ENCODE measurements around the gene CENPN. TPM values are rescaled to one million over a fixed set of nuclear protein-coding genes. Genes with fewer than 3 reads are reported as not detected.

Gene CENPN
- total RNA-seq, 2 experiments from 2014 or later, result 39.4 to 47.0 TPM

DNA sequence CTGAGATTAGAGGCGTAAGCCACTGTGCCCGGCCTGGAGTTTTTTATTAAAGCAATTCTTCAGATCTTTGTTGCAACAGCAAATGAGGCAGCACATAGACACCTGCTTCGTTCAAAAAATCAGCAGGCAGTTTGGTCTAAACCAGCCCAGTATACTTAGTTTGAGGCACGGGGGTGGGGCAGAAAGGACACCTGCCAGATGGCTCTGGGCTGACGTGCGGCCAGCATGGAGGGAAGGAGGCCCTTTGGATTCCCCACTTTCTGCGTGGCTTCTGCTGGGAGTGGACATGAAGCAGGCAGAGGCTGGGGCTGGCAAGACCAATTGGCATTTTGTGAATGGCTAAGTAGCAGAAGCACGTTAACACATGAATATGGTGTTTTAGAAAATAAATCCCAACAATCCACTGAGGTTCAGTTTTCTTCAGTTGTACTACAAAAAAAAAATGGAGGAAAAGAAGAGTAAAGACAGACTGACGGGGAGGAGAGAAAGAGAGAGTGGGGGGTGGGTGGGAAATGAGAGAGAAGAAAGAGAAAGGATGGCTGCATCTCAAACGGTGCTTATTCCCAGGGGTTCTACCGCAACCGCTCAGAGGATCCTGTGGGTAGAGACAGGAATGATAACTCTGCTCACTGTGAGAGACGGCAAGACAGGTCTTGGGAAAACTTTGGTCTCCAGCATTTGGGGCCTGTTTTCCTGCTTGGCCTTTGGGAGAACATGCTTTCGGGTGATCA, 53.7 kb downstream of the CENPN start:
- Mint-ChIP-seq H3K27ac (no peak overlapping the region), H3K4me1 (peaks cover 6% of the 10 kb centered on the region), H3K9me3 (no peaks in the 10 kb centered on the region), H3K27me3 (no peaks in the 10 kb centered on the region), H3K36me3 (no peaks in the 10 kb centered on the region), H3K4me3 (no peak overlapping the region)
- DNase-seq, result no peak
- POLR2A ChIA-PET, result no interaction called here
- ATAC-seq (ENCODE audit: low read depth), result no peak

- ATAC-seq (ENCODE audit: low read depth) (no peak), DNase-seq (no peak)
- H3K9me3 Mint-ChIP-seq, result no peaks in the 10 kb centered on the region
- POLR2A ChIA-PET, result no interaction called here
- no peaks in the 10 kb centered on the region for H3K36me3 Mint-ChIP-seq
- H3K4me1 Mint-ChIP-seq, result peaks cover 6% of the 10 kb centered on the region
- H3K27me3 Mint-ChIP-seq, result no peaks in the 10 kb centered on the region
- H3K4me3 Mint-ChIP-seq, result no peak overlapping the region
- H3K27ac Mint-ChIP-seq, result no peak overlapping the region
These were observed 54.3 kb downstream of the CENPN start for GRCh38 chr16:81061307-81061640.

DNA sequence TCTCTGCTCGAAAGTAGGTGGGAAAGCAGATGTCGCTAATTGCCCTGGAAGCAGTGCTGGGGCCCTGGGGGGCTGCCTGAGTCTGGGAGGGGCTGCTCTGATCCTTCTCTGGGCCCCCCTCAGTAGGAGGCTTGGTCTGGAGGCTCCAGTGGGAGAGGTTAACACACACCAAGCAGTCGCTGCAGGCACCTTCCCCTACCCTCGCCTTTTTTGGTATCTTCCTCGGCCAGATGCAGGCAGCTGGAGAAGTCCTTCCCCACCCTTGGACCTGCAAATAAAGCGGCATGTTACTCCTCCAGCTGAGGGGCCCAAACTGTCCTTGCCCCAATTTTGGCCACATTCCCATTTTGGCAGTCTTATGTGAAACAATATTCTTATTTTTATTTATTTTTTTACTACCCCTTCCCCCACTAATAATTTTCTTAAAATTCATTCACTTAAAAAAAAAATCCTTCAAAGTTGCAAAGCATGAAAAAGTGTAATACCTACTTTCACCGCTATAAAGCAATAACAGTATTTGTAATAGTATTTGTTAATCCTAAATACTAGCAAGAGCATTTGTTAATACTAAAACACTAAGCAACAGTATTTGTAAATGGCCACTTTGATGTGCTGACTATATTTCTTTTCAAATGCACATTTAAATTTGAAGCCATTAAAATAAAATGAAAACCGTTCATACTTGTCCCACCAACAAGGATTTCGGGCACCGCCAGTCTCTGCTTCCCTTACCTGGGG, 55.0 kb downstream of the CENPN start:
- Mint-ChIP-seq H3K27me3 (no peaks in the 10 kb centered on the region), H3K27ac (no peak overlapping the region), H3K4me1 (peaks cover 11% of the 10 kb centered on the region), H3K4me3 (no peak overlapping the region), H3K9me3 (no peaks in the 10 kb centered on the region), H3K36me3 (no peaks in the 10 kb centered on the region)
- no peak for ATAC-seq (ENCODE audit: low read depth)
- DNase-seq, result no peak
- POLR2A ChIA-PET, result no interaction called here

DNA sequence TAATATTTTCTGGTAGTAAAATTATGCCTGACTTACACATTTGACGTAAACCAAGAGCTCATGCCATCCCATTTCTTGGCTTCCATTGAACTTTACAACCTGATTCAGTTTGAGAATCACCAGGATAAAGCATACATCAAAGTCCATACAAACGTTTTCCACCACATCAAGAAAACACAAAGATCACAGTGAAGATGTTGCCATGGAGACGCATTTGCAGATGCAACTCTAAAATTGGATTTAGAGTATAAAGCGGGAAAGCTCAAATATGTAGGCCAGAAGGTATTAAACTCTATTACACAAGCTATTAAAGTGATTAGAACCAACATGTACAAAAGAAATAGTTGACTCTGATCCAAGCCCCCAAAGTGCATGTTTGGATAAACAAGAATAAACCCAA, 59.7 kb downstream of the CENPN start:
- DNase-seq, result no peak
- ATAC-seq (ENCODE audit: low read depth), result no peak
- H3K4me3 Mint-ChIP-seq, result no peak overlapping the region
- H3K27me3 Mint-ChIP-seq, result no peaks in the 10 kb centered on the region
- H3K36me3 Mint-ChIP-seq, result no peaks in the 10 kb centered on the region
- peaks cover 8% of the 10 kb centered on the region for H3K4me1 Mint-ChIP-seq
- POLR2A ChIA-PET, result no interaction called here
- H3K27ac Mint-ChIP-seq, result no peak overlapping the region
- no peaks in the 10 kb centered on the region for H3K9me3 Mint-ChIP-seq

DNA sequence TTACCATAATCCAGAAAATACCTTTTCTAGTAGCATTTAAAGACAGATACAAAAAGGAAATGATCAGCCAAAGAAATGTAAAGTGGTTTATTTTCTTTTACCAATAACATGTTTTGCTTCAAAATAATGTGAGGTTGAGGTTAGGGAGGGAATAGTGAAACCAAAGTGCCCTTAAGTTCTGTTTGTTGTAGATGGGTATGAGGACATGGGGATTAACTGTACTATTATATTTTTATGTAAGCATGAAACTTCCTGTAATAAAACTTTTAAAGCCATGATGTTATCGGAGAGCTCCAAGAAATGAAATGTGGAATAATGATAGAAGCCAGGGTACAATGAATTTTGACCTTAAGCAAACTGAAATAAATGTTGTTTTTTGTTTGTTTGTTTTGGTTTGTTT, 60.2 kb downstream of the CENPN start:
- Mint-ChIP-seq H3K4me3 (no peak overlapping the region), H3K4me1 (peaks cover 8% of the 10 kb centered on the region), H3K36me3 (no peaks in the 10 kb centered on the region), H3K9me3 (no peaks in the 10 kb centered on the region), H3K27me3 (no peaks in the 10 kb centered on the region), H3K27ac (no peak overlapping the region)
- ATAC-seq (ENCODE audit: low read depth), result no peak
- POLR2A ChIA-PET, result no interaction called here
- DNase-seq, result no peak

DNA sequence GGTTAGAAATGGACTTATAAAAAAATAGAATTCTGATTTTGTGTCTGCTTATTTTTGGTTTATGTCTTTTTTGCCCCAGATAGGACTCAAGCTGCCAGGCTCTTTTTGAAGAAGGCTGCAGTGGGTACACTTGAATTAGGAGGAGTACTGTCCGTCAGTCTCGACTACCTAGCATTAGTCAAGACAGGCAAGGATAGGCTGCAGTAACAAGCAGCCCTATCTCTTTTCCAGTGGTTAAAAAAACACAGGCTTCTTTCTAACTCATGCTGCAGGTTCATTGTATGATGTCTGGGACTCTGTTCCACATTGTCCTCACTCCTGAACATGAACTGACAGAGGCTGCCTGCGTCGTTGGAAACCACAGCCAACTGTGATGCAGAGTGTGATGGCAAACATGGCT, 62.0 kb downstream of the CENPN start:
- Mint-ChIP-seq H3K4me1 (peaks cover 9% of the 10 kb centered on the region), H3K9me3 (no peaks in the 10 kb centered on the region), H3K27me3 (no peaks in the 10 kb centered on the region), H3K27ac (no peak overlapping the region), H3K36me3 (no peaks in the 10 kb centered on the region), H3K4me3 (no peak overlapping the region)
- POLR2A ChIA-PET, result no interaction called here
- ATAC-seq (ENCODE audit: low read depth) (no peak), DNase-seq (no peak)

DNA sequence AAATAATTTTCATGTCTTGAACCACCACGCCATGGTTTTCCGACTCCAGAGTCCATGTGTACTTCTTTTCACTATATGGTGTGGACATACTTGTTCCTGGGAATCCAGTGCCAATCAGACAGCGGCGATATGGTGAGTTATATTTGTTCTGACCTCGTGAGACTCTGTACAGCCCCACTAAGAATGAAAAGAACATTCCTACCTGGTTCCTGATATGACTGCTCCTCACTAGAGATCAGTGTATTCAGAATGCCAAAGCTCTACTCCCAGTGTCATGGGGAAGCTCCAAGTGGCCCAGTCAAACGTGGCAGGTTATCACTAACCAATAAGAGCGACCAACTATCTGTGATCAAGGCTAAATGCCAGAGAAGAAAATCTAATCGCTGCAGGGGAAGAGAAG, 64.0 kb downstream of the CENPN start:
- H3K27ac Mint-ChIP-seq, result no peak overlapping the region
- POLR2A ChIA-PET, result interaction anchor here (1.1 kb wide), 1 partner anchor 33 kb away, joined by 6 read pairs; no protein-coding TSS in a partner anchor
- H3K4me1 Mint-ChIP-seq, result peaks cover 14% of the 10 kb centered on the region
- H3K36me3 Mint-ChIP-seq, result no peaks in the 10 kb centered on the region
- peaks cover 4% of the 10 kb centered on the region for H3K27me3 Mint-ChIP-seq
- ATAC-seq (ENCODE audit: low read depth) (no peak), DNase-seq (no peak)
- no peaks in the 10 kb centered on the region for H3K9me3 Mint-ChIP-seq
- no peak overlapping the region for H3K4me3 Mint-ChIP-seq

DNA sequence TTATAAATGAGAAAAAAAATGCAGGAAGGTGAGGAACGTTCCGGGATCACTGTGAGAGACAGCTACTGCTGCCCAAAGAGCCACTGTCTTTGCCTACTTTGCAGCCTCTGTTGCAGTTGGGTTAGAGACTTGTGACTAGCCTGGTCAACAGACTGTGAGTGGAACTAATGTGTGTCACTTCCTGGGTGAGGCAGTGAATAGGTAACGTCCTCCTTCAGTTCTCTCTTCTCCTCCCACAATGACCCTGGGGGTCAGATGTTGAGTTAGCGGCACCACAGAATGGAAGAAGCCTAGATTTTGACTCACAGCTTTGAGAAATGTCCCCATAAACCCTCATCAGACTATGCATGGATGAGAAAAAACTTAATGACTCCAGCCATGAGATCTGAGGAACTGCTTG, 64.8 kb downstream of the CENPN start:
- peaks cover 11% of the 10 kb centered on the region for H3K4me1 Mint-ChIP-seq
- POLR2A ChIA-PET, result interaction anchor here (1.1 to 1.2 kb wide), 2 partner anchors 8 to 34 kb away, joined by 4 to 6 read pairs; no protein-coding TSS in a partner anchor
- H3K27me3 Mint-ChIP-seq, result peaks cover 4% of the 10 kb centered on the region
- H3K27ac Mint-ChIP-seq, result no peak overlapping the region
- H3K9me3 Mint-ChIP-seq, result no peaks in the 10 kb centered on the region
- ATAC-seq (ENCODE audit: low read depth) (no peak), DNase-seq (no peak)
- H3K36me3 Mint-ChIP-seq, result no peaks in the 10 kb centered on the region
- H3K4me3 Mint-ChIP-seq, result no peak overlapping the region

- DNase-seq, result no peak
- ATAC-seq (ENCODE audit: low read depth), result no peak
- H3K27me3 Mint-ChIP-seq, result peaks cover 4% of the 10 kb centered on the region
- H3K9me3 Mint-ChIP-seq, result no peaks in the 10 kb centered on the region
- no peak overlapping the region for H3K27ac Mint-ChIP-seq
- POLR2A ChIA-PET, result no interaction called here
- peaks cover 9% of the 10 kb centered on the region for H3K4me1 Mint-ChIP-seq
- no peak overlapping the region for H3K4me3 Mint-ChIP-seq
- no peaks in the 10 kb centered on the region for H3K36me3 Mint-ChIP-seq
These were observed 66.7 kb downstream of the CENPN start for GRCh38 chr16:81073560-81074330.

- no peak overlapping the region for H3K4me3 Mint-ChIP-seq
These were observed 69.6 kb downstream of the CENPN start for GRCh38 chr16:81076566-81077075.

GRCh38 chr16:81077076-81077940, 70.3 kb downstream of the CENPN start, which contains the start of gene C16orf46:
TSS of gene C16orf46 (minus strand) at chr16:81077238. CDS start at chr16:81063955, 13,283 bp downstream.
- H3K27ac Mint-ChIP-seq, result no peak within 1 kb of the TSS

More at GRCh38 chr16:81076566-81077075, 69.6 kb downstream of the CENPN start:
- H3K27me3 Mint-ChIP-seq, result peaks cover 4% of the 10 kb centered on the region
- H3K27ac Mint-ChIP-seq, result no peak overlapping the region
- POLR2A ChIA-PET, result interaction anchor here (0.7 to 3.3 kb wide), 8 partner anchors 40 to 667 kb away, joined by 3 to 22 read pairs (median 4); partner anchors contain the start of genes ATMIN, CENPN, CMC2 and GAN
- H3K4me1 Mint-ChIP-seq, result peaks cover 9% of the 10 kb centered on the region
- DNase-seq (peak; percentile 95), ATAC-seq (ENCODE audit: low read depth) (peak; percentile 82)
- H3K9me3 Mint-ChIP-seq, result no peaks in the 10 kb centered on the region
- H3K36me3 Mint-ChIP-seq, result no peaks in the 10 kb centered on the region

DNA sequence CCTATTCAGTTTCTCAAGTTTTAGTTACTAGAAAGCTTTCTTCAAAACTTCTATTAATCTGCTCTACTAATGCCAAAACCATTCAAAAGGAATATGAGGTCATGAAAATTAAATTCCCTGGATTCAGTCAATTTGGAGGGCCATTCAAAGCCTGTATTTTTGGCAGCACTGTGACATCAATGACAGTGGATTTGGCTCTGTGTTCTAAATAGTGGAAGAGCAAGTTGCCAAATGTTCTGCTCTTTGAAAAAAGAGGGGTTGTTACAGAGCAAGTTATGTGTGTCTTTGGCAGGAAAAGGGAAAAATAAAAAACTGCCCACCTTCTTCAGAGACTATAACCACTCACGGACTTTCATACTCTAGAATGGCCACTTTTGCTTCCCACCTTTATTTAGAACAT, 73.2 kb downstream of the CENPN start:
- Mint-ChIP-seq H3K4me1 (peaks cover 5% of the 10 kb centered on the region), H3K4me3 (no peak overlapping the region), H3K9me3 (no peaks in the 10 kb centered on the region), H3K27ac (no peak overlapping the region), H3K27me3 (peaks cover under 1% of the 10 kb centered on the region), H3K36me3 (no peaks in the 10 kb centered on the region)
- ATAC-seq (ENCODE audit: low read depth) (no peak), DNase-seq (no peak)
- POLR2A ChIA-PET, result interaction anchor here (0.7 kb wide), 1 partner anchor 546 kb away, joined by 3 read pairs; no protein-coding TSS in a partner anchor

More at GRCh38 chr16:81077076-81077940, 70.3 kb downstream of the CENPN start, which contains the start of gene C16orf46:
- H3K4me1 Mint-ChIP-seq, result peaks cover 9% of the 10 kb centered on the region
- H3K36me3 Mint-ChIP-seq, result no peaks in the 10 kb centered on the region
- no peaks in the 10 kb centered on the region for H3K9me3 Mint-ChIP-seq
- POLR2A ChIA-PET, result interaction anchor here (0.7 to 3.3 kb wide), 8 partner anchors 41 to 666 kb away, joined by 3 to 22 read pairs (median 4); partner anchors contain the start of genes ATMIN, CENPN, CMC2 and GAN
- peak; percentile 89 for ATAC-seq (ENCODE audit: low read depth)
- no peak within 1 kb of the TSS for H3K4me3 Mint-ChIP-seq
- peak; percentile 99 for DNase-seq
- H3K27me3 Mint-ChIP-seq, result peaks cover 4% of the 10 kb centered on the region
